Left cardiac atrium (tissue), 4 donors: ENCODE results near the gene KLB. TPM values are rescaled to one million over a fixed set of nuclear protein-coding genes. Genes with fewer than 3 reads are reported as not detected.
"Not testable (repeated sequence)": the region's sequence is repeated elsewhere in the genome, so short reads cannot be mapped to it uniquely, and the experiment has no call there.

Experiments
- ATAC-seq, 2 donors: fragments of 200-7000 bp; cut with Tn5 transposase; one replicate each; pipeline ENCODE4 v1.9.1; 2020; ENCODE audit warnings: mild to moderate bottlenecking in 2 of 2, moderate library complexity in 2 of 2
- DNase-seq: peaks from one replicate; pipeline ENCODE4 v3.0.0-alpha.2; 2020
- intact Hi-C, 2 donors: fragments of 100-400 bp; cut with DNase I; formaldehyde crosslinking; loops; one replicate each; pipeline versions ENCODE4 v1.14.1 to v1.15.1; 2022 to 2023
- total RNA-seq, 2 donors: library from RNA; stranded (reverse); fragmentation: NEBNext Ultra II Directional; extraction: Animal tissue kit (Norgen Biotek cat#: 25700); gene quantifications; one replicate each; pipeline ENCODE4 v1.2.1, GENCODE V29; 2021
- donor health status: DM: no; HTN: yes; CAD: no.
- donor health status: DM: no; HTN: yes; CAD: no; lungs with severe emphysema.
- donor health status: DM: yes; HTN: yes; CAD: no.
- donor health status: Dilated cardiomyopathy.

The KLB gene
- total RNA-seq, 2 donors from 2014 or later = 1.7 to 5.0 TPM

- intact Hi-C loops = loop anchor here in 1 of 2 donors (10.0 kb wide), 1 partner anchor 521 kb away; the partner anchor contains the start of gene PDS5A
These were observed 47.0 kb downstream of the KLB start for GRCh38 chr4:39453738-39454137.

GRCh38 chr4:39455486-39455885 lies 48.8 kb downstream of the KLB start:
- no peak for DNase-seq
- ATAC-seq = no peak
- intact Hi-C loops = loop anchor here in 1 of 2 donors (10.0 kb wide), 1 partner anchor 519 kb away; the partner anchor contains the start of gene PDS5A

More at GRCh38 chr4:39453738-39454137, 47.0 kb downstream of the KLB start:
- no peak for ATAC-seq
- no peak for DNase-seq

- no peak for ATAC-seq
- intact Hi-C loops = loop anchor here in 1 of 2 donors (10.0 kb wide), 1 partner anchor 518 kb away; the partner anchor contains the start of gene PDS5A
These were observed 50.4 kb downstream of the KLB start for GRCh38 chr4:39456946-39457763.

GRCh38 chr4:39458161-39458504 lies 51.4 kb downstream of the KLB start:
- intact Hi-C loops = loop anchor here in 1 of 2 donors (10.0 kb wide), 1 partner anchor 517 kb away; the partner anchor contains the start of gene PDS5A
- ATAC-seq = peak; percentile 2 to 9
- not testable (repeated sequence) for DNase-seq

More at GRCh38 chr4:39456946-39457763, 50.4 kb downstream of the KLB start:
- DNase-seq = no peak

- ATAC-seq (peak; percentile 97), DNase-seq (peak; percentile 97)
- intact Hi-C loops = loop anchor here in 1 of 2 donors (10.0 kb wide), 1 partner anchor 516 kb away; the partner anchor contains the start of gene PDS5A
These were observed 52.0 kb downstream of the KLB start, which contains the start of the genes LIAS and RPL9 for GRCh38 chr4:39458505-39459300. TSS of gene LIAS (plus strand) at chr4:39459056. CDS start at chr4:39459118, 62 bp downstream. TSS of gene RPL9 (minus strand) at chr4:39458922. CDS start at chr4:39458439, 483 bp downstream.

- peak in 1 of 2 donors; percentile 41 for ATAC-seq
- no peak for DNase-seq
- intact Hi-C loops = loop anchor here in 1 of 2 donors (5.0 kb wide), 2 partner anchors 512 to 842 kb away; partner anchors contain the start of gene PDS5A
These were observed 58.3 kb downstream of the KLB start for GRCh38 chr4:39464886-39465501.

GRCh38 chr4:39466747-39467146 lies 60.0 kb downstream of the KLB start:
- ATAC-seq (no peak), DNase-seq (no peak)
- intact Hi-C loops = loop anchor here in 1 of 2 donors (5.0 kb wide), 2 partner anchors 511 to 841 kb away; partner anchors contain the start of gene PDS5A

- intact Hi-C loops = loop anchor here in 1 of 2 donors (5.0 kb wide), 2 partner anchors 510 to 840 kb away; partner anchors contain the start of gene PDS5A
- ATAC-seq (no peak), DNase-seq (no peak)
These were observed 60.7 kb downstream of the KLB start for GRCh38 chr4:39467464-39467863.

GRCh38 chr4:39469429-39470077 lies 62.8 kb downstream of the KLB start:
- ATAC-seq (peak; percentile 84 to 91), DNase-seq (peak; percentile 42)
- intact Hi-C loops = loop anchor here in 1 of 2 donors (5.0 kb wide), 2 partner anchors 508 to 838 kb away; partner anchors contain the start of gene PDS5A

GRCh38 chr4:39470402-39470801 lies 63.7 kb downstream of the KLB start:
- intact Hi-C loops = no loop called here
- DNase-seq (no peak), ATAC-seq (no peak)

GRCh38 chr4:39472396-39472795 lies 65.7 kb downstream of the KLB start:
- intact Hi-C loops = no loop called here

GRCh38 chr4:39476187-39476895 lies 69.6 kb downstream of the KLB start:
- intact Hi-C loops = no loop called here
- no peak for DNase-seq
- no peak for ATAC-seq

More at GRCh38 chr4:39472396-39472795, 65.7 kb downstream of the KLB start:
- DNase-seq (no peak), ATAC-seq (no peak)

- DNase-seq = no peak
- ATAC-seq = no peak
- intact Hi-C loops = no loop called here
These were observed 73.5 kb downstream of the KLB start for GRCh38 chr4:39480251-39480650.

- DNase-seq (no peak), ATAC-seq (no peak)
- intact Hi-C loops = no loop called here
These were observed 74.4 kb downstream of the KLB start for GRCh38 chr4:39480902-39481695.

- ATAC-seq (no peak), DNase-seq (no peak)
- intact Hi-C loops = no loop called here
These were observed 78.0 kb downstream of the KLB start for GRCh38 chr4:39484582-39485272.

GRCh38 chr4:39486221-39486804 lies 79.6 kb downstream of the KLB start:
- DNase-seq (no peak), ATAC-seq (no peak)

More at GRCh38 chr4:39486221-39486804, 79.6 kb downstream of the KLB start:
- intact Hi-C loops = no loop called here
